Cardiac fibroblast (primary cell): ENCODE data around the gene SLC30A7.
"Not testable (repeated sequence)": the region's sequence is repeated elsewhere in the genome, so short reads cannot be mapped to it uniquely, and the experiment has no call there.

Experiments used
- DNase-seq, 2 donors: peaks; one replicate each; pipeline versions ENCODE4 v3.0.0 to v3.0.0-alpha.2; 2010; ENCODE audit warnings: low read depth in 2 of 2
- H3K4me3 ChIP-seq, 2 donors: replicated peaks in 1 of 2; 1 replicate in 1 of 2; 2 replicates in 1 of 2; pipeline ENCODE4 v1.5.1; 2011; ENCODE audit warnings: low read depth in 2 of 2, low read length in 2 of 2, mild to moderate bottlenecking in 2 of 2, moderate library complexity in 1 of 2
- TF ChIP-seq, protein P1 (sequence below): IDR thresholded peaks from one replicate; pipeline ENCODE4 v1.5.1; 2011; ENCODE audit warnings: low read depth, mild to moderate bottlenecking, low read length, inconsistent platforms

The SLC30A7 gene

DNA sequence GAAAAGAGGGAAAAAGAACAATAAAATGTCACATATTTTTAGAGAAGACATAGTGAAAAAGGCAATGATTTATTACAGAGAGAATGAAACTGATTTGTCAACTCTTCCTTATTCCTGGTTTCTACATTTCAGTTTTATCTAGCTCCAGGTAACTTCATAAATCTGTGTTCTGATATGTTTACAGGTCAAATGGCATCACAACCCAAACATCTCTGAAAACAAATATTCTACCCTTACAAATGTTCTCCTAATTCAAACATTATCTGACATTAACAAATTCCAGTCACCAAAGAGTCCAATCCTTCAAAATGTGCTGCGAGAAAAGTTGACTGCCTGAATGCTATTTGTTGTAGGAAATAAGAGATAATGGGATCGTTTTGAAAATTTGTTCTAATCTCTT, 21.5 kb upstream of the SLC30A7 start:
- no peak for DNase-seq
- no peak overlapping the region for H3K4me3 ChIP-seq
- TF ChIP-seq, protein P1, sequence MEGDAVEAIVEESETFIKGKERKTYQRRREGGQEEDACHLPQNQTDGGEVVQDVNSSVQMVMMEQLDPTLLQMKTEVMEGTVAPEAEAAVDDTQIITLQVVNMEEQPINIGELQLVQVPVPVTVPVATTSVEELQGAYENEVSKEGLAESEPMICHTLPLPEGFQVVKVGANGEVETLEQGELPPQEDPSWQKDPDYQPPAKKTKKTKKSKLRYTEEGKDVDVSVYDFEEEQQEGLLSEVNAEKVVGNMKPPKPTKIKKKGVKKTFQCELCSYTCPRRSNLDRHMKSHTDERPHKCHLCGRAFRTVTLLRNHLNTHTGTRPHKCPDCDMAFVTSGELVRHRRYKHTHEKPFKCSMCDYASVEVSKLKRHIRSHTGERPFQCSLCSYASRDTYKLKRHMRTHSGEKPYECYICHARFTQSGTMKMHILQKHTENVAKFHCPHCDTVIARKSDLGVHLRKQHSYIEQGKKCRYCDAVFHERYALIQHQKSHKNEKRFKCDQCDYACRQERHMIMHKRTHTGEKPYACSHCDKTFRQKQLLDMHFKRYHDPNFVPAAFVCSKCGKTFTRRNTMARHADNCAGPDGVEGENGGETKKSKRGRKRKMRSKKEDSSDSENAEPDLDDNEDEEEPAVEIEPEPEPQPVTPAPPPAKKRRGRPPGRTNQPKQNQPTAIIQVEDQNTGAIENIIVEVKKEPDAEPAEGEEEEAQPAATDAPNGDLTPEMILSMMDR: no peak

DNA sequence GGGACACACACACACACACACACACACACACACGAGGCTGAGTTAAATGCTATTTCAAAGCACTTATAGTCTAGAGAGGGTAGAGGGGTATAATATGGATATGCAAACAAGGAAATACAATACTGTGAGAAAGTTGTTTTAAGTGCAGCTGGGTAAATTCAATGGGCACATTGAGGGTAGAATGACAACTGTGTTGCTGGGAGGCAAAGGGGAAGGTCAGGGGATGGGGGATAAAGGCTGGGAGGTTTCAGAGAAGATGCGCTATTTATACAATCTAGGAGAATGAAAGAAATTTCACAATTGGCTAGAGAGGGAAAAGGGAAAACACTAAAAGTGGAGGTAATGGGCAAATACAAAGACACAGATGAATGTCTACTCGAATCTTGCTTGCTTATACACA, 20.7 kb upstream of the SLC30A7 start:
- DNase-seq: no peak
- TF ChIP-seq, protein P1: no peak

DNA sequence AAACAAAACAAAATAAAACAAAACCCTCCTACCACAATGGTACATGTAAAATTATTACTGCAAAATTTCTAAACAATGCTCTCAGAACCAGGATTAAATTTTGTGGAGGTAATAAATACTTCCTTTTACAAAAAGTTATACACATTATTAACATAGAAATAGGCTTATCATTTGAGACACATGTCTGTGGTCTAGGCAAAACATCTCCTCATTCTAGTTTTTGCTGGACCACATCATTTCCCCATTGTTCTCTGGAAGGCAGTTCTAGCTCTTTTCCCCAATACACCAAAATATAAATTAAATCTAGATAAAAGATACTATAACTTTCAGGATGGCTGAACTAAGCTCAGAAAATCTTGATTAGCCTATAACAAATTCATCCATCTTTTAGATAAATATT, 19.6 kb upstream of the SLC30A7 start:
- no peak for DNase-seq
- no peak overlapping the region for H3K4me3 ChIP-seq
- TF ChIP-seq, protein P1: no peak

More for the DNA sequence above, 20.7 kb upstream of the SLC30A7 start:
- no peak overlapping the region for H3K4me3 ChIP-seq

DNA sequence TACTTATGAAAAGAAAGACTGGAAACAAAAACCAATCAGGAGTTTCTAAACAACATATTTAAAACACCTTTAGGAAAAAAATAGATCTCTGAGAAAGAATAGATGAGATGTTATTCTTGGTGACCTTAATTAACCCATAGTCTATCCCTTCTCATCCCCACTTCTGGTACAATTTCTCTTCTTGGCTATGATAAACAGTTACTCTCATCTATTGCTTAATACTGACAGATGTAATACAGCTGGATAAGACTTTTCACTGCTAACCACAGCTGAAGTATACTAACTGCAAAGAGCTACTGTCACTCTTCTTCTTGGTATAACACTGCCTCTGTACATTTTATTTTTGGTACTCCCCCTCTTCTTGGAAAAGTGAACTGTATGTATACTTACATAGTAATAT, 16.5 kb upstream of the SLC30A7 start:
- TF ChIP-seq, protein P1: no peak
- no peak overlapping the region for H3K4me3 ChIP-seq
- DNase-seq: no peak

DNA sequence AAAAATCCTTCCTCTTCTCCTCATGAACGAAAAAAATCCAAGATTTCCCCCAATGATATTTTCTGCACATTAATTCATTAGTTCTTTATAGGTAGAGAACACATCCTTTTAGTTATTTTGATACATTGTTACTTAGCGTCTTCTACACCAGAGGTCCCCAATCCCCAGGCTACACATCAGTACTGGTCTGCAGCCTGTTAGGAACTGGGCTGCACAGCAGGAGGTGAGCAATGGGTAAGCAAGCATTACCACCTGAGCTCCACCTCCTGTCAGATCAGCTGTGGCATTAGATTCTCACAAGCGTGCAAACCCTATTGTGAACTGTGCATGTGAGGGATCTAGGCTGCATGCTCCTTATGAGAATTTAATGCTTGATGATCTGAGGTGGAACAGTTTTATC, 14.2 kb upstream of the SLC30A7 start:
- no peak for DNase-seq
- TF ChIP-seq, protein P1: no peak
- no peak overlapping the region for H3K4me3 ChIP-seq

DNA sequence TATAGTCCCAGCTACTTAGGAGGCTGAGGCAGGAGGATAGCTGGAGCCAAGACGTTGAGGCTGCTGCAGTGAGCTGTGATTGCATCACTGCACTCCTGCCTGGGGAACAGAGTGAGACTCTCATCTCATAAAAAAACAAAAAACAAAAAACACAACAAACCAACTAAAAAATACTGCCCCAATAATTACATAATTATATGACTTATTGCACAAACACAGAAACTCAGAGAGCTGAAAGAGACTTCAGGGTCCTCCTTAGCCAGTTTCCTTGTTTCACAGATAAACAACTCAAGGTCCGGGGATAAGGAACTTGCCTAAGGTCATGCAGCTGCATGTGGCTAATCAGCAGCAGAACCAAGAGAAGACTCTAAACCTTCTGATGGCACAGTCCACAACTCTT, 13.2 kb upstream of the SLC30A7 start:
- no peak for DNase-seq
- TF ChIP-seq, protein P1: no peak
- no peak overlapping the region for H3K4me3 ChIP-seq

DNA sequence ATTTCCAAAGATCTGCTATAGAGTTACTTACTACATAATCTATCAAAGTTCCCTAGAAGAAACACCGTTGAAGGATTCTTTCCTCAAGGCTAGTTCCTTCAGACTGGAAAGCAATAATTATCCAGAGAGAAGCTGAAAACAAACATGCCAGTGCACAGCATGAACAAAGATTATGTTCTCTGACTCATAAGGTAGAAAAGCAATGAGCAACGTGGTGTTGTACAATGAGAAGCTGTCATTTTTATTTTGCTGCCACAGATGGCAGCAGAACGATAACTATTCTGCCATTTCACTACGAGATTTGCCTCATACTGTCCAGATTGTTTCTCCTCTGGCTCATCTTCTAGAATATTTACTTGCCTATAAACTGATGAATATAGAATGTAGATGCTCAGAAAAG, 11.9 kb upstream of the SLC30A7 start:
- DNase-seq: peak; percentile 57 to 72
- H3K4me3 ChIP-seq: no peak overlapping the region
- TF ChIP-seq, protein P1: peak; percentile 16

DNA sequence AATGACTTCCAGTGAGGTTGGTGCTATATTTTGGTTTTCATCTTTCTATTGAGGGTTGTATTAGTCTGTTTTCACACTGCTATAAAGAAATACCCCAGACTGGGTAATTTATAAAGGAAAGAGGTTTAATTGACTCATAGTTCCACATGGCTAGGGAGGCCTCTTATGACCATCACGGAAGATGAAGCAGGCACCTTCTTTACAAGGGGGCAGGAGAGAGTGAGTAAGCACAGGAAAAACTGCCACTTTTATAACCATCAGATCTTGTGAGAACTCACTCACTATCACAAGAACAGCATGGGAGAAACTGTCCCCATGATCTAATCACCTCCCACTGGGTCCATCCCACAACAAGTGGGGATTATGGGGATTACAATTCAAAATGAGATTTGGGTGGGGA, 6.9 kb upstream of the SLC30A7 start:
- DNase-seq, H3K4me3 ChIP-seq: not testable (repeated sequence)

DNA sequence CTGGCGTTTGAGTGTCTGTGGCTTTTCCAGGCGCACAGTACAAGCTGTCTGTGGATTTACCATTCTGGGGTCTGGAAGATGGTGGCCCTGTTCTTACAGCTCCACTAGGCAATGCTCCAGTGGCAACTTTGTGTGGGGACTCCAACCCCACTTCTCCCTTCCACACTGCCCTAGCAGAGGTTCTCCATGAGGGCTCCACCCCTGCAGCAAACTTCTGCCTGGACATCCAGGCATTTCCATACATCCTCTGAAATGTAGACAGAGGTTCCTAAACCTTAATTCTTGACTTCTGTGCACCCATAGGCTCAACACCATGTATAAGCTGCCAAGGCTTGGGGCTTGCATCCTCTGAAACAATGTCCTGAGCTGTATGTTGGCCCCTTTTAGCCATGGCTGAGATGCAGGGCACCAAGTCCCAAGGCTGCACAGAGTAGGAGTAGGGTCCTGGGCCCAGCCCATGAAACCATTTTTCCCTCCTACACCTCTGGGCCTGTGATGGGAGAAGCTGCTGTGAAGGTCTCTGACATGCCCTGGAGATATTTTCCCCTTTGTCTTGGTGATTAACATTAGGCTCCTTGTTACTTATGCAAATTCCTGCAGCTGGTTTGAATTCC, 5.9 kb upstream of the SLC30A7 start:
- H3K4me3 ChIP-seq, DNase-seq: not testable (repeated sequence)
